HG03457 (cell line): Measurements from ENCODE around the gene BTBD9.
"Not testable (repeated sequence)": the region's sequence is repeated elsewhere in the genome, so short reads cannot be mapped to it uniquely, and the experiment has no call there.

Experiments used
- ATAC-seq: cut with Tn5 transposase; IDR thresholded peaks from one replicate; pipeline ENCODE4 v1.9.1; 2021; ENCODE audit warnings: moderate number of reproducible peaks; ENCODE audit not compliant: unreplicated experiment

BTBD9 gene

DNA sequence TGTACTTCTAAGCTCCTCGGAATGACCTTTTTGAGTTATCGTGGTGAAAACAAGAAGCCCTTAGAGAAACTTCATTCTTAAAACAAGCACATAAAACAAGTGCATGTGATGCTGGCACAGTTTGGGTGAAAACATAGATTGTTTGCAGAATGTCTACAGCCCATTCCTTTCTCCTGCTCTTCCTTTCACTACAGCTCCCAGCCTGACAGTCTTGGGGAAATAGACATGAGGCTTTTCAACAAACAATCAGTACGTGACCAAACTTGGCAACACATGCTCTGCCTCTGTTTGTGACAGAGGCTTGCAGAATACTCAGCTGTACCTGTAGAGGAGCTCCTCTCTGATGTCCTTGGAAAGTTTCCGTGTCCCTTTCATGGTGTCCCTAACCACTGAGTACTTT, 498.6 kb downstream of the BTBD9 start:
- no peak for ATAC-seq

DNA sequence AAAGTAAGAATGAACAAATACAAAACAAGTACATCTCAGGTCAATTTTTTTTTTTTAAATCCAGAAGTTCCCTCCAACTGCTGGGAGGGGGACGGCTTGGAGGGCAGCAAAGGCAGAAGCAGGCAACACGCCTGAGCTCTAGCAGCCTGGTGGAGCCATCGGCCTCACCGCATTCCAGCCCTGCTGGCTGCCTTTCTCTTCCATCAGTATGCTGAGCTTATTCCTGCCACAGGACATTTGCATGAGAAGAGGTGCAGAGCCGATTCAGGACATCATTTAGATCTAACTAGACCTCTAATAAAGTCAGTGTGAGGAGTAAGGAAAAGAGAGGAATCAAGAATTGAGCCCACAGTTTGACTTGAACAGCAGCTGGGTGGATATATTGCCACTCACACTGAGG, 501.4 kb downstream of the BTBD9 start:
- ATAC-seq = no peak

DNA sequence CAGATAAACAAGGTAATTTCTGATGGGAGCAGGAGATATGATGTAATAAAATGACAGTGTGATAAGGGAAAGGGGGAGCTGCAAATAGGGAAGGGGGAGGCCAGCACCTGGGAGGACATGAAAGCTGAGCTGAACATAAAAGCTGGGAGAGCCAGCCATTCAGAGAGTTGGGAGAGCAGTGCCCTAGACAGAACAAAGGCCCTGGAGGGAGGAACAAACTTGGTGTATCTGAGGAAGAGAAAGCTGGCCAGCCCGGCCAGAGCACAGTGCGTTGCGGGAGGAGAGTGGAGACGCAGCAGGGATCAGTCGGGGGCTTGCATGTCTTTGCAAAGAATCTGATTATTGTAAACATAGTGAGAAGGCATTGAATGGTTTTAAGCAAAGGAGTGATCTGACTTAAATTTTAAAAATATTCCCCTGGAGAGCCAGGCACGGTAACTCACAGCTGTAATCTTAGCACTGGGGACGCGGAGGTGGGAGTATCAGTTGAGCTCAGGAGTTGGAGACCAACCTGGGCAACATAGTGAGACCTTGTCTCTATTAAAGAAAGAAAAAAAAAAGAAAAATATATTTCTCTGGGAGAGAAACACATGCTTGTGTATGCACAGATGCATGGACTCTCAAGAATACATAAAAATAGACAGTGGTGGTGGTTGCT, 502.0 kb downstream of the BTBD9 start:
- no peak for ATAC-seq

DNA sequence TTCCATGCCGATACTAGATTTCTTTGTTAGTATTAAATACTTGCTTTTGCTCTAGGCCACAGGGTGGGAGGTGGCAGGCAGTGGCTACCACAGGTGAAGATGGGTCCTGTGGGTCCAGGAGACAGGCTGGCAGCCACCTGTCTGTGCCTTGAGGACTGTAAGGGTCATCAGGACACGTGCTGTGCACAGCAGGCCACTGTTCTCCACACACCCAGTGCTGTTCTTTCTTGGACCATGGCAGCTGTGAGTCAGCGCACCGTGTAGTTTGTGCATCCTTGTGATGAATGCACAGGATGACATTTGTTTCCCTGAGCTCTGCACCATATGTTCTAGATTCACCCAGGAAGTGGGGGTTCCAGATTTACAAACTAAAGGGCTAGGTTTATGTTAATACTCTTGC, 503.2 kb downstream of the BTBD9 start:
- no peak for ATAC-seq

DNA sequence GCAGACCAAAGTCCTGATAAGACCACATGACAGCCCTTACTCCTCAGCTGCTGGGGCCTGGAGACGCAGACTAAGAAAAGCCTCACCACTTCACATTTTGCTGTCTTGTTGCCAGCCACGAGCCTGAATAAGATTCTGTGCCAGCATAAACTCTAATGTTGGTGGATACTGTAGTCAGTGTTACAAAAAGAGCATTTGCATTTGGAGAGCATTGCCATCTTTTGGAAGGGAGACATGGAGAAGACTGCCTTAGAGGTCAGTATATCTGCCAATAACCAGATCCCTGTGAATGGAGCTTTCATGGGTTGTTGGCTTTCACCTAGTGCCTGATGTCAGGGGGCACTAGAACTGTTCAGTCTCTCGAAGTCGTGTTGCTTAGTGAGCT, 505.0 kb downstream of the BTBD9 start:
- ATAC-seq = no peak

DNA sequence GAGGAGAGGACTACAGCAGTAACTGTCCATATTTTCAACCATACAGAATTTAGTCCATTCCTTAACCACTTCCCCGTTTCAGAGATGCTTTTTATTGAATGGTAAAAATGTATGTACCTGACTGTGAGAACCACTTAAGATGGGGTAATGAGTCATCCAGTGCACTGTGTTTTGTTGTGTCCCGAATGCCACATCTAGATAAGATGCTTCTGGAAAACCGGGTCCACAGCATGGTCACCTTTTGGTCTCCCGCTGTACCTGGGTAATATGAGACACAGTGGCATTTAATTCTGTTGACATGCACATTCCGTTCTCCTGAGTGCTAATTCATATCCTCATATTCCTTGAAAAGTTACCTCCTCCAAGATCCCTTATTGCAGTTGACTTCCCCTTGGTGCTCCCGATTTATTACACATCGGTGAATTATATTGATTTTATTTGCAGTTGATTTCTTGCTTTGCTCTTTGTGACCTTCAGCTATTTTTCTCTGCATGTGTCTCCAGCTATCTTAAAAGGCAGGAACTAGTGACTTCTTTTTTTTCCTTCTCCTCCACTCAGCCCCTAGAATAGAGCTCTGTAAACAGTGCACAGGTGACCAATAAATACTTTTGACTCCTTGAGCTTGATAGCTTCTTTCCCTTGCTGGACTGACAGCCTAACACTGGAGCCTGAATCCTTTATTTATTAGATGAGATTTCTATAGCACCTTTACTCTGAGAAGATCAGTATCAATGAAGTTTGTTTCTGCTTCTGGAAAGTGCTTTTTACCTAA, 505.6 kb downstream of the BTBD9 start:
- no peak for ATAC-seq

DNA sequence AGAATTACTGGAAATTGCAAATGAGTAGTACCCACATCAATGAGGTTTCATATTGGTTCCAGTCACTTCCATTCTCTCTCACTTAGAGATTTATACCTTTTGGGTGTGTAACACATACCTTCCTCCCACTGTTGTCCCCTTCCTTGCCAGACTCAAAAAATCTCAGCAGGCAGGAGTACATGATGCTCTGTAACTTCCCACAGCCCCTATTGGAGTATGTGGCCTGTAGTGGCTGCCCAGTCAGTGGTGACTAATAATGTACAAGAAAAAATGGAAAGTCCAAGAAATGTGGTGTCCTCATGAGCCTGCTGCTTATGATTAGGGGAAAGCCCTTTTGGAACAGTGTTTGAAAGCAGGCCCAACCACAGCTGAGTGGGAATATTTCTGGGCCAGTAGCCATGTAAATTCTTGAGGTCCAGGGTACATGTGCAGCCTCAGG, 508.2 kb downstream of the BTBD9 start:
- no peak for ATAC-seq

DNA sequence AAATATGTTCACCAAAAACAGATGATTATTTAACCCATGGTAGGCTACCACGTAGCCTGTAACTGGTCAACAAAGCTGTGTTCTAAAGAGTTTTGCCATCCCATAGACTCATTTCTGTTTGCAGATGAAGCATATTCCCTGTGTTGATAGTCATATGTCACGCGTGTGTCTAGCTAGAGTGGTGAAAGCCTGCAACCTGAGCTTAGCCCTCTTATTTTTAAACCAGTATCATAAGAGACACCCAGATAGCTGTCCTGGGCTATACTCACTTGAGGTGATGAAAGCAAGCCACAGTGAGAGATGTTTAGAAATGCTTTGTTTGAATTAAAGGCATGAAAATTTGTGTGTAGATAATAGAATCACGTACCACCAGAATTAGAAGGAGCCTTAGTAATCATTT, 512.4 kb downstream of the BTBD9 start:
- ATAC-seq = no peak

DNA sequence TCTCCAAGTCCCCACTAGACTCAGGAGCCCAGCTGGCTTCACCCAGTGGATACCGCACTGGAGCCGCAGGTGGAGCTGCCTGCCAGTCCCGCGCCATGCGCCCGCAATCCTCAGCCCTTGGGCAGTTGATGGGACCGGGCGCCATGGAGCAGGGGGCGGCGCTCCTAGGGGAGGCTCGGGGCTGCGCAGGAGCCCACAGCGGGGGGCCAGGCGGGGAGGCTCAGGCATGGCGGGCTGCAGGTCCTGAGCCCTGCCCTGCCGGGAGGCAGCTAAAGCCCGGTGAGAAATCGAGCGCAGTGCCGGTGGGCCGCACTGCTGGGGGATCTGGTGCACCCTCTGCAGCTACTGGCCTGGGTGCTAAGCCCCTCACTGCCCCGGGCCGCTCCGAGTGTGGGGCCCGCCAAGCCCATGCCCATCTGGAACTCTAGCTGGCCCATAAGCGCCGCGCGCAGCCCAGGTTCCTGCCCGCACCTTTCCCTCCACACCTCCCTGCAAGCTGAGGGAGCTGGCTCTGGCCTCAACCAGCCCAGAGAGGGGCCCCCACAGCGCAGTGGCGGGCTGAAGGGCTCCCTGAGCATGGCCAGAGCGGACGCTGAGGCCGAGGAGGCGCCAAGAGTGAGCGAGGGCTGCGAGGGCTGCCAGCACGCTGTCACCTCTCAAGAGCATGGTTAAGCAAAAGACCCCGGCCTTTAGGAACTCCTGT, 515.4 kb downstream of the BTBD9 start:
- not testable (repeated sequence) for ATAC-seq

DNA sequence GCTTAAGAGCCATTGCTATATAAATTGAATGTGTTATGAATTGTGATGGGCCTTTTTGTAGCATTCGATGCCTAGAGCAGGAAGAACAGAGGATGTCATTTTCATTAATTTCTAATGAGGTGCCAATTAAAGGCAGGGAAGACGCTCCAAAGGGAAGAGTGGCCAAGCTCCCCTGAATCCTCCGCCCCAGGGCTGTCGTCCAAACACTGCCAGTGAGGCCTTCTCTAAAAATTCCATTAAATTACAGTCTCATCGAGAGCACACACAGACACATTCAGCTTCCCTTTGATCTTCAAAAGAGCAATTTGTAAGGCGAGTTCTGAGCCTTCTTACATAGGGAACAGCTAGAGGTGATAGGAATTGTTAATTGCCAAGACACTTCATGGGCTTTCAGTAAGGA, 520.2 kb downstream of the BTBD9 start:
- ATAC-seq = no peak

DNA sequence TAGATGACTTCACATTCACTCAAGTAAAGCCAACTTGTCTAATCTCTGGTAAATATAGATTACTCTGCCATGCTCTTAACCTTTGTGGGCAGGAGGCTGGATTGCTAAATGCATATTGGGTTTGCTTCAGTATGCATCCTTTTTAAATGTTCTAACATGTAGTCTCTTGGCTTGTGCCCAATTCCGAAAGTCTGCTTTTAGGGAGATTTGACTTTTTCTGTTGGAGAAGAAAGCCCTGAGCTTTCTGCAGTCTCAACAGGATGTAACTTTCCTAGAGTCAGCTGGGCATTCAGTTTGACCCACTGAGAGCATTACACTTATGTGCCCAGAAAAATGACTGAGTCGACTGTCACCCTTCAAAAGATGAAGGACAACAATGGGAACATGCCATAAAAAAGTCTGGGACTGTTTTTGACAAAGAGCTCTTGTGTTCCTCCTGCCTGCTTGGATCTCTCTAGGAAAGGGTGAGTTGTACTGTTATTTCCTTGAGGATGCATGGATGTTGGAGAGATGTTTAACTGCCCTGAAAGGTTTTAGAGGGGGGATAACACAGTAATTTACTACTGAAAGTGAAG, 520.9 kb downstream of the BTBD9 start:
- no peak for ATAC-seq
